Stomach (tissue), 9 donors: ENCODE data around the gene MATN4. TPM values are rescaled to one million over a fixed set of nuclear protein-coding genes. Genes with fewer than 3 reads are reported as not detected.
A peak's percentile ranks its signal among the peaks of the same experiment; 100 is the strongest.

Source experiments
- DNase-seq, 2 donors: peaks; one replicate each; pipeline versions ENCODE4 v3.0.0 to v3.0.0-alpha.2; 2013 to 2019
- H3K27ac ChIP-seq, 5 donors: fragments of 200-600 bp in 4 of 5; sonication (generic) in 4 of 5; one replicate each; pipeline ENCODE4 v1.5.1; 2013 to 2019; ENCODE audit warnings: mild to moderate bottlenecking in 1 of 5, moderate library complexity in 1 of 5
- H3K27me3 ChIP-seq, 3 donors: fragments of 200-600 bp; sonication (generic); one replicate each; pipeline ENCODE4 v1.5.1; 2017 to 2019; ENCODE audit warnings: mixed run types in 1 of 3
- H3K36me3 ChIP-seq, 4 donors: fragments of 200-600 bp; sonication (generic); 1 replicate in 3 of 4; 2 replicates in 1 of 4; pipeline ENCODE4 v1.5.1; 2016 to 2019
- H3K4me1 ChIP-seq, 4 donors: fragments of 200-600 bp; sonication (generic); one replicate each; pipeline ENCODE4 v1.5.1; 2016 to 2019
- H3K4me3 ChIP-seq, 4 donors: fragments of 200-600 bp; sonication (generic) in 3 of 4; one replicate each; pipeline ENCODE4 v1.5.1; 2016 to 2019; ENCODE audit warnings: mild to moderate bottlenecking in 1 of 4
- H3K9me3 ChIP-seq, 4 donors: fragments of 200-600 bp; sonication (generic); one replicate each; pipeline ENCODE4 v1.5.1; 2016 to 2019
- EP300 ChIP-seq: sonication (generic); formaldehyde crosslinking; IDR thresholded peaks from one replicate; pipeline ENCODE4 v1.6.1; 2017; ENCODE audit warnings: antibody characterized with exemption
- POLR2A ChIP-seq, 4 donors: fragments of 450-650 bp; IDR thresholded peaks; one replicate each; pipeline ENCODE4 v1.6.1; 2016; ENCODE audit warnings: antibody characterized with exemption in 4 of 4, control low read depth in 2 of 4, mild to moderate bottlenecking in 1 of 4, moderate library complexity in 1 of 4
- POLR2AphosphoS5 ChIP-seq, 3 donors: sonication (generic); formaldehyde crosslinking; IDR thresholded peaks; one replicate each; pipeline ENCODE4 v1.6.1; 2016; ENCODE audit warnings: antibody characterized with exemption in 3 of 3
- whole genome bisulfite sequencing, 5 donors: extraction: QIAGEN DNeasy Blood & Tissue Kit in 3 of 5; methylation state at CpG; one replicate each; pipeline versions ENCODE4 v1.1.5 to v1.1.7; 2013 to 2018; 5-methylcytosine and 5-hydroxymethylcytosine counted together
- intact Hi-C: fragments of 100-400 bp; cut with DNase I; formaldehyde crosslinking; loops from one replicate; pipeline ENCODE4 v1.15.1; 2023; ENCODE audit warnings: low total_unique reads
- polyA plus RNA-seq, 3 donors: library from polyadenylated mRNA; stranded (reverse); fragments of 200-250 nt; gene quantifications; one replicate each; pipeline ENCODE4 v1.2.3, GENCODE V29; 2013
- total RNA-seq, 5 donors: library from RNA; depleted of rRNA; stranded (reverse); fragments of >200 nt; gene quantifications; one replicate each; pipeline versions ENCODE4 v1.1.0 to v1.2.3, GENCODE V29; 2014 to 2016
- TF ChIP-seq, protein P1 (sequence below), 7 experiments: fragments of 450-650 bp in 4 of 7; fragments of 200-600 bp in 3 of 7; sonication (generic) in 3 of 7; IDR thresholded peaks; one replicate each; pipeline ENCODE4 v1.5.1; 2016 to 2019; ENCODE audit warnings: antibody characterized with exemption in 7 of 7, control low read depth in 2 of 7, mild to moderate bottlenecking in 1 of 7
- donor health status: healthy with polysubstance abuse.
- donor health status: Bipolar disorder and iron deficiency.
- donor health status: healthy.

Gene MATN4
- total and polyA plus RNA-seq, 8 donors: 0.25 to 0.37 (median 0.30) TPM; not detected in 5

DNA sequence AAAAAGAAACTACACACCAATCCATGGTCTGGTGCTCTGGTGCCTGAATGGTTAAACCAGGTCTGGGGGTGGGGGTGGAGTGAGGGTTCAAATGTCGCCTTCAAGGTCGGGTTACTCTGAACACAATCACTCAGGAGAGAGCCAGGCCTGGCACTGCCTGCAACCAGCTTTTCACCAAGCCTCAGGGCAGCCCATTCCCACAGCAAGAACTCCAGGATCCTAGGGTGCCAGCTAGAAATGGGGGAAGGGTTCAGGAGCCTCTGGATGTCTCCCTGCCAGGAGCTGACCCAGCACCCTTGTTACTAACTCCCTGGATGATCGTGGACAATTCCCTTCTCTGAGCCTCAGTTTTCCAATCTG lies 33.5 kb upstream of the MATN4 start:
- TF ChIP-seq, protein P1, sequence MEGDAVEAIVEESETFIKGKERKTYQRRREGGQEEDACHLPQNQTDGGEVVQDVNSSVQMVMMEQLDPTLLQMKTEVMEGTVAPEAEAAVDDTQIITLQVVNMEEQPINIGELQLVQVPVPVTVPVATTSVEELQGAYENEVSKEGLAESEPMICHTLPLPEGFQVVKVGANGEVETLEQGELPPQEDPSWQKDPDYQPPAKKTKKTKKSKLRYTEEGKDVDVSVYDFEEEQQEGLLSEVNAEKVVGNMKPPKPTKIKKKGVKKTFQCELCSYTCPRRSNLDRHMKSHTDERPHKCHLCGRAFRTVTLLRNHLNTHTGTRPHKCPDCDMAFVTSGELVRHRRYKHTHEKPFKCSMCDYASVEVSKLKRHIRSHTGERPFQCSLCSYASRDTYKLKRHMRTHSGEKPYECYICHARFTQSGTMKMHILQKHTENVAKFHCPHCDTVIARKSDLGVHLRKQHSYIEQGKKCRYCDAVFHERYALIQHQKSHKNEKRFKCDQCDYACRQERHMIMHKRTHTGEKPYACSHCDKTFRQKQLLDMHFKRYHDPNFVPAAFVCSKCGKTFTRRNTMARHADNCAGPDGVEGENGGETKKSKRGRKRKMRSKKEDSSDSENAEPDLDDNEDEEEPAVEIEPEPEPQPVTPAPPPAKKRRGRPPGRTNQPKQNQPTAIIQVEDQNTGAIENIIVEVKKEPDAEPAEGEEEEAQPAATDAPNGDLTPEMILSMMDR (IDR thresholded peaks at IDR 0.05): no peak
- TF ChIP-seq POLR2AphosphoS5 (IDR thresholded peaks at IDR 0.05): no peak
- no peak for TF ChIP-seq EP300
- TF ChIP-seq POLR2A (IDR thresholded peaks at IDR 0.05): no peak
- 21 to 48% (median 33%) methylated on average over 3 of the region's 3 CpGs for WGBS, 5 donors
- no peak for DNase-seq
- H3K36me3 ChIP-seq: peaks cover 0 to 23% (median 3%) of the 10 kb centered on the region in 4 donors
- intact Hi-C loops: no loop called here
- no peaks in the 10 kb centered on the region for H3K9me3 ChIP-seq
- H3K27me3 ChIP-seq: no peaks in the 10 kb centered on the region
- peak overlapping the region; percentile 29 to 74 (median 70) for H3K4me3 ChIP-seq
- peaks cover 87 to 100% (median 98%) of the 10 kb centered on the region in 4 donors for H3K4me1 ChIP-seq
- H3K27ac ChIP-seq: peak overlapping the region; percentile 91 to 97 (median 95)

DNA sequence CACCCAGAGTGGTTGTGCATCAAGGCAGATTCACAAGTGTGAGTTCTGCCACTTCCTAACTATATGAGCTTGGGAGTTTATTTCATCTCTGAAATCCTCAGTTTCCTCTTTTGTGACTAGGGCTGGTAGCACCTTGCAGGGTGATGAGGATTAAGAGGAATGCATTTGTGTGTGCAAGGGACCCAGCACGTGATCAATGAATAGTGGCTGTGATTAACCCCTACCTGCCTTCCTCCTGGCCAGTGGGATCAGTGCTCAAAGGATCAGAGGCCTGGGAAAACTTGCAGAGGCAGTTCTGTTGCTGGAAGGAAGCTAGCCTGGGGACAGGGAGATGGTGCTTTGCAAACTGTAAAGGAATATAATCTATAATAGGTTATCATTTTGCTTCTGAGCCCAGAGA lies 32.9 kb upstream of the MATN4 start:
- TF ChIP-seq POLR2AphosphoS5 (IDR thresholded peaks at IDR 0.05) (peak in 2 of 3 donors; percentile 11 to 14), POLR2A (IDR thresholded peaks at IDR 0.05) (no peak)
- Histone ChIP-seq H3K36me3 (peaks cover 0 to 23% (median 4%) of the 10 kb centered on the region in 4 donors), H3K9me3 (no peaks in the 10 kb centered on the region), H3K4me3 (peak overlapping the region in 2 of 4 donors; percentile 18 to 71), H3K4me1 (peaks cover 92 to 100% (median 97%) of the 10 kb centered on the region in 4 donors), H3K27me3 (no peaks in the 10 kb centered on the region), H3K27ac (peak overlapping the region; percentile 91 to 97 (median 95))
- intact Hi-C loops: no loop called here
- DNase-seq: no peak
- 9 to 48% (median 28%) methylated on average over 1 of the region's 1 CpG for WGBS, 5 donors

DNA sequence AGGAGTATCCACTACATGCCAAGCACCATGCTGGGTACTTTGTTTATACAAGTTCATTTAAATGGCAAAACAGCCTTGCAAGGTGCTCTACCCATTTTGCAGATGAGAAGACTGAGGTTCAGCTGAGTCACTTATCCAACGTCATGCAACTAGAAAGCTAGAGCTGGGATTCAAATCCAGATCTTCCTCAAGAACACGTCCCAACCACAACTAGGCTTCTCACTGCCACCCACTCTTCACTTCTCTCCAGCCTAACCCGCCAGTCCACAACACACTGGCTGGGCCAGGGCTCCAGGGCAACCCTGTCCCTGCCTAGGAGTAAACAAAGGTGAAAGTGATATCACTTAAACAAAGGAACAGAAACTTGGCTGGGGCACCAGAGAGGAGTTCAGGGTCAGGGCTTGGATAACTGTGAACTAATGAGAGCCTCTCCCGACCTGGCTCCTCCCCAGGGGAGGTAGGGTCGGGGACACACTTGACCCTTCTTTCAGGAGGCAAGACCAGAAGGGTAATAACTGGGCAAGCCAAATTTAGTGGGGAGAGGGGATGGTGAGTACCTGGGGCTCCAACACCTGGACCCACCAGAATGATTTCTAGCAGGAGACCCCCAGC lies 32.2 kb upstream of the MATN4 start:
- Histone ChIP-seq H3K4me1 (peaks cover 91 to 100% (median 94%) of the 10 kb centered on the region in 4 donors), H3K9me3 (no peaks in the 10 kb centered on the region), H3K4me3 (peak overlapping the region in 2 of 4 donors; percentile 18 to 71), H3K36me3 (peaks cover 6 to 29% (median 10%) of the 10 kb centered on the region in 4 donors), H3K27me3 (no peaks in the 10 kb centered on the region), H3K27ac (peak overlapping the region; percentile 91 to 97 (median 95))
- DNase-seq: peak; percentile 67 to 81
- intact Hi-C loops: no loop called here
- 32 to 57% (median 41%) methylated on average over 5 of the region's 5 CpGs for WGBS, 5 donors
- TF ChIP-seq POLR2AphosphoS5 (IDR thresholded peaks at IDR 0.05): peak in 2 of 3 donors; percentile 70
- TF ChIP-seq POLR2A (IDR thresholded peaks at IDR 0.05): no peak
- TF ChIP-seq EP300: no peak
- TF ChIP-seq, protein P1 (IDR thresholded peaks at IDR 0.05): no peak

DNA sequence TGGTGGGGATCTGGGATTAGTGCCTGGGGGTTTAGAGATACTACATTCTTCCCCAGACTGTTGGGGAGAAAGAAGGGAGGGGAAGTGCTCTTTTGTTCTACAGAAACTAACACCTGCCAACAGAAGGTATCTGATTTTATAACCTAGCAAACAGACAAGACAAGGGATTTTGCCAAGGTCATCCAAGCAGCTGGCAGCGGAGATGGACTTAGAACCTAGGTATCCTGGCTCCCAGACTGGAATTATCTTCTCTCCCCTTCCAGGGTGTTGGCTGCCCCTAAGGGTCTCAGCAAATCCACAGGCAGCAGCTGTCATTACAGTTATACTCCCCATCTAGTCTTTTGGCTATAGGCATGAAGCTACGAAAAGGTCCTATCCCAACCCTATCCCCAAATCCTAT lies 31.7 kb upstream of the MATN4 start:
- WGBS, 5 donors: 71 to 91% (median 80%) methylated on average over 2 of the region's 2 CpGs
- Histone ChIP-seq H3K4me3 (no peak overlapping the region), H3K27me3 (no peaks in the 10 kb centered on the region), H3K36me3 (peaks cover 11 to 35% (median 16%) of the 10 kb centered on the region in 4 donors), H3K27ac (peak overlapping the region; percentile 91 to 97 (median 95)), H3K9me3 (no peaks in the 10 kb centered on the region), H3K4me1 (peaks cover 86 to 98% (median 91%) of the 10 kb centered on the region in 4 donors)
- no peak for DNase-seq
- TF ChIP-seq POLR2A (IDR thresholded peaks at IDR 0.05) (no peak), POLR2AphosphoS5 (IDR thresholded peaks at IDR 0.05) (no peak), EP300 (no peak)
- TF ChIP-seq, protein P1 (IDR thresholded peaks at IDR 0.05): no peak
- intact Hi-C loops: no loop called here

DNA sequence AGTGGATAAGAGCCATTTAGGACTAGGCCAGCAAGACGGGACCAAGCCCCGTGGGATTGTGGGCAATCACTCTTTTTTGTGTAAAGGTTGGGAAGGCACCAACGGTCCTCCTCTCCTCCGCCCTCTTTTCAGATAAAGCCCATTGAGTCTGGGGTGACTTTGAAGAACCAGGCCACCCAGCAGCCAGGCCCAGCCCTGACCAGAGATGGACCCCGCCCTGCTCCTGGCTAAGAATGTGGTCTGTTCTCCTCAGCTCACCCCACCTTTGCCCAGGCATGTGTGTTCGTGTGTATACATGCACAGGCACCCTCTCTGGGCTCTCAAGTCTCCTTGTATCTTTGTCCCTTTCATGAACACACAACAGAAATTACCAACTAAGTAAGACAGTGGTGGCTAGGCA lies 31.0 kb upstream of the MATN4 start:
- TF ChIP-seq POLR2AphosphoS5 (IDR thresholded peaks at IDR 0.05): peak in 1 of 3 donors; percentile 21
- TF ChIP-seq, protein P1 (IDR thresholded peaks at IDR 0.05): no peak
- intact Hi-C loops: no loop called here
- Histone ChIP-seq H3K9me3 (no peaks in the 10 kb centered on the region), H3K27ac (peak overlapping the region; percentile 91 to 97 (median 95)), H3K27me3 (no peaks in the 10 kb centered on the region), H3K4me1 (peaks cover 78 to 91% (median 83%) of the 10 kb centered on the region in 4 donors), H3K4me3 (no peak overlapping the region), H3K36me3 (peaks cover 11 to 42% (median 22%) of the 10 kb centered on the region in 4 donors)
- peak; percentile 59 to 61 for DNase-seq
- WGBS, 5 donors: 35 to 59% (median 42%) methylated on average over 6 of the region's 6 CpGs
